Heart left ventricle (tissue), 16 donors: ENCODE measurements around the gene TMEM89. TPM values are rescaled to one million over a fixed set of nuclear protein-coding genes. Genes with fewer than 3 reads are reported as not detected.

Experiments used
- ATAC-seq, 4 donors: fragments of 200-7000 bp; cut with Tn5 transposase; one replicate each; pipeline ENCODE4 v1.9.1; 2020 to 2022; ENCODE audit warnings: moderate library complexity in 4 of 4, mild to moderate bottlenecking in 3 of 4, moderate number of reproducible peaks in 1 of 4
- DNase-seq, 5 donors: peaks; one replicate each; pipeline ENCODE4 v3.0.0-alpha.2; 2020
- H3K27ac ChIP-seq, 12 donors: fragments of 200-600 bp; sonication (generic) in 4 of 12; one replicate each; pipeline versions ENCODE4 v1.5.0 to v1.8.0; 2016 to 2022; ENCODE audit warnings: mild to moderate bottlenecking in 2 of 12
- H3K27me3 ChIP-seq, 9 donors: fragments of 200-600 bp; sonication (generic) in 2 of 9; one replicate each; pipeline versions ENCODE4 v1.5.1 to v1.8.0; 2016 to 2022; ENCODE audit warnings: mild to moderate bottlenecking in 3 of 9
- H3K36me3 ChIP-seq, 9 donors: fragments of 200-600 bp; sonication (generic) in 2 of 9; one replicate each; pipeline versions ENCODE4 v1.5.0 to v1.8.0; 2018 to 2022; ENCODE audit warnings: mild to moderate bottlenecking in 2 of 9
- H3K4me1 ChIP-seq, 12 donors: fragments of 200-600 bp; sonication (generic) in 4 of 12; one replicate each; pipeline versions ENCODE4 v1.5.0 to v1.8.0; 2016 to 2022; ENCODE audit warnings: mild to moderate bottlenecking in 3 of 12
- H3K4me3 ChIP-seq, 12 donors: fragments of 200-600 bp; sonication (generic) in 4 of 12; one replicate each; pipeline versions ENCODE4 v1.5.0 to v1.8.0; 2017 to 2022; ENCODE audit warnings: mild to moderate bottlenecking in 9 of 12, moderate library complexity in 4 of 12
- H3K9me3 ChIP-seq, 12 donors: fragments of 200-600 bp; sonication (generic) in 4 of 12; one replicate each; pipeline versions ENCODE4 v1.5.0 to v1.8.0; 2016 to 2022; ENCODE audit warnings: mild to moderate bottlenecking in 1 of 12
- CTCF ChIP-seq, 12 donors: fragments of 200-600 bp; sonication (generic) in 4 of 12; IDR thresholded peaks; one replicate each; pipeline versions ENCODE4 v1.5.0 to v1.8.0; 2018 to 2022; ENCODE audit warnings: antibody characterized with exemption in 12 of 12, mild to moderate bottlenecking in 5 of 12
- POLR2A ChIP-seq, 2 donors: fragments of 450-650 bp; IDR thresholded peaks; one replicate each; pipeline ENCODE4 v1.6.1; 2017; ENCODE audit warnings: antibody characterized with exemption in 2 of 2, mild to moderate bottlenecking in 2 of 2, moderate library complexity in 2 of 2
- whole genome bisulfite sequencing, 4 donors: extraction: QIAGEN DNeasy Blood & Tissue Kit in 2 of 4; methylation state at CpG; one replicate each; pipeline versions ENCODE4 v1.1.5 to v1.1.7; 2013 to 2018; 5-methylcytosine and 5-hydroxymethylcytosine counted together
- intact Hi-C, 10 donors: fragments of 100-400 bp; cut with DNase I; formaldehyde crosslinking; loops; one replicate each; pipeline versions ENCODE4 v1.11.1 to v1.14.2; 2022
- polyA plus RNA-seq, 2 donors: library from polyadenylated mRNA; stranded (reverse); fragments of 200-250 nt; gene quantifications; one replicate each; pipeline ENCODE4 v1.2.3, GENCODE V29; 2013
- total RNA-seq, 9 donors: library from RNA; depleted of rRNA in 2 of 9; stranded (reverse); fragments of >200 nt in 2 of 9; fragmentation: NEBNext Ultra II Directional in 3 of 9; extraction: Animal tissue kit (Norgen Biotek cat#: 25700) in 3 of 9; gene quantifications; one replicate each; pipeline versions ENCODE4 v1.1.0 to v1.2.4, GENCODE V29; 2016 to 2023
- donor health status: ischemic (EF 13 %, LVEDD 7.1; RV severe dilation, severe dysfunction).
- donor health status: healthy with polysubstance abuse.
- donor health status: DM: no; HTN: yes; CAD: no.
- donor health status: DM: no; HTN: no; CAD: no.
- donor health status: ischemic (EF 25% LVEDD 6.9; RV normal size, moderate dysfunction).
- donor health status: ischemic (EF 25% LVEDD 5.7; RV mildly dilated, moderate dysfunction).
- donor health status: healthy.
- donor health status: DM: yes; HTN: yes; CAD: no.
- donor health status: ischemic (EF 35%, LVEDD 5.7; RV mildly dilated, moderate dysfunction).
- donor health status: nonischemic (EF 11% LVEDD 7.7; RV severe dilation, severe dysfunction).
- donor health status: DM: yes; HTN: yes; CAD: no.
- donor health status: PGD.
- donor health status: ischemic (EF 29% LVEDD 5.4; RV normal size, mild dysfunction).
- donor health status: nonischemic (EF 23%, LVEDD 6.1; RV moderate dilation, normal function).

Gene TMEM89
- total and polyA plus RNA-seq, 11 donors: not detected

DNA sequence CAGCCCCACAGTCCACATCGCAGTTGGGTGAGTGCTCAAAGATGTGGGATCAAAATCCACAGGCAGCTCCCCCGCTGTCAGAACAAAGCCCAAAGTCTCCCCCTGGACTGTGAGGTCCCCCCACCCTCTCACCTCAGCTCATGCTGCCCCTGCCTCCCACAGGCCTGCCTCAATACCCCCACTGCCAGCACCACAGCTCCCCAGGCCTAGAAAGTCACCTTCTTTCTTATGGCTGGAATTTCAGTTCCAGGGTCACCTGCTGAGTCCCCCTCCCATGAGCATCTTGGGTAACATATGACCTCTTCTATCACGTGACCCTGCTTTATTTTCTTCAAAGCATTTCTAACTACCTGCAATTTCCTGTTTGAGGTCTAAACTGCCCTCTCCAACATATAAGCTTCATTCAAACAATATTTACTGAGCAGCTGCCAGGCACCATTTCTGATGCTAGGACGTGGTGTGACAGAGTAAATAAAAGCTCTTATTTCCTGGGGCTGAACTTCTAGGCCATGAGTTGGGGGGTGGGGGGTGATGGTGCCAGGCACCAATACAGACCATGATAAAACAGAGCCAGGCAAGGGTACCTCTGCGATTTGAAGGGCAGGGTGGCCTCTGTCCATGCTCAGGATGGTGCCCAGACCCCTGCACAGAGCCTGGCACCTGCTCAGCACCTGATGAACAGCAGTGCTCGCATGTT is 2.4 kb upstream of the TMEM89 start:
- DNase-seq (no peak), ATAC-seq (no peak)
- Histone ChIP-seq H3K4me3 (no peak overlapping the region), H3K27me3 (no peaks in the 10 kb centered on the region), H3K36me3 (peaks cover 0 to 37% (median 19%) of the 10 kb centered on the region in 9 donors), H3K27ac (no peak overlapping the region), H3K9me3 (no peaks in the 10 kb centered on the region), H3K4me1 (no peaks in the 10 kb centered on the region)
- intact Hi-C loops: no loop called here
- 80 to 87% (median 83%) methylated on average over 5 to 6 of the region's 6 CpGs for WGBS, 4 donors
- TF ChIP-seq POLR2A (IDR thresholded peaks at IDR 0.05) (no peak), CTCF (IDR thresholded peaks at IDR 0.05) (no peak)

DNA sequence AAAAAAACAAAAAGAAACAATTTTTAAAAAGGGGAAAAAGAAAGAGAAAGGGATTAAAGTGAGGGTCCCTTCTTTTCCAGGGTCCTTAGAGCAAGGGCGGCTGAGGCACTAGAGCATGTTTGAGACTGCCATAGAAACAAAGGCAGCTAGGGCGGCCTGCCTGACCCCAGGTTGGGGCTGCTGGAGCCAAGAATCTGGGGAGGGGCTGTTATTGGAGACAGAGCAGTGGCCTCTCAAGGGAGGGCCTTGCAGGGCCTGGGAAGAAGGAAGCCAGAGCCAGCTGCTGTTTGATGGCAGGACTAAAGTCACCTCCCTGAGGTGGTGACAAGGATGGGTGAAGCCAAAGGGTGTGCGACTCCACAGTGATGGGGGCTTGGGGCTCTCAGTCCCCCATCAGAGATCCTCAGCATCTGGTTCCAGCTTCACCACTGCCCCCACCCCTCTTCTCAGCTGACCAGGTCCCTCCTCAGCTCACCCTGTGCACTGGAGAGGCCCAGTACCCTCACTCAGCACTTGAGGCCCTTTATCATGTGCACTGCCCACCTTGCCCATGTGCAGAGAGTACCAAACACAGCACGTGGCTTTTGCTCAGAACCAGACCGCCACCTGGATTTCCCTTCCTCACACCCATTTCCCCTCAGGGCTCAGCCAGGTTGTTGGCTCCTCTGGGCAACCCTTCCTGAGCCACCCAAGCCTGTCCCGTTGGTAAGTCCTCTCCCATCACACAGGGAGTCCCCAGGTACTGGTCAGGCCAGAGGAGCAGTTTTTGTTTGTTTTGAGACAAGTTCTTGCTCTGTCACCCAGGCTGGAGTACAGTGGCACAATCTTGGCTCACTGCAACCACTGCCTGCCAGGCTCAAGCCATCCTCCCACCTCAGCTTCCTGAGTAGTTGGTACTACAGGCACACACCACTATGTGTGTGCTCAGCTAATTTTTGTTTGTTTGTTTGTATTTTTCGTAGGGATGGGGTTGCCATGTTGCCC is 1.7 kb downstream of the TMEM89 start:
- Histone ChIP-seq H3K27ac (no peak overlapping the region), H3K9me3 (peaks cover 0 to 22% (median 14%) of the 10 kb centered on the region in 12 donors), H3K4me1 (no peaks in the 10 kb centered on the region), H3K4me3 (no peak overlapping the region), H3K36me3 (peaks cover 0 to 1% (median 0%) of the 10 kb centered on the region in 9 donors), H3K27me3 (no peaks in the 10 kb centered on the region)
- TF ChIP-seq CTCF (IDR thresholded peaks at IDR 0.05) (no peak), POLR2A (IDR thresholded peaks at IDR 0.05) (no peak)
- DNase-seq (peak in 1 of 5 donors; percentile 30), ATAC-seq (no peak)
- intact Hi-C loops: no loop called here
- 80 to 86% (median 85%) methylated on average over 7 of the region's 7 CpGs for WGBS, 4 donors

DNA sequence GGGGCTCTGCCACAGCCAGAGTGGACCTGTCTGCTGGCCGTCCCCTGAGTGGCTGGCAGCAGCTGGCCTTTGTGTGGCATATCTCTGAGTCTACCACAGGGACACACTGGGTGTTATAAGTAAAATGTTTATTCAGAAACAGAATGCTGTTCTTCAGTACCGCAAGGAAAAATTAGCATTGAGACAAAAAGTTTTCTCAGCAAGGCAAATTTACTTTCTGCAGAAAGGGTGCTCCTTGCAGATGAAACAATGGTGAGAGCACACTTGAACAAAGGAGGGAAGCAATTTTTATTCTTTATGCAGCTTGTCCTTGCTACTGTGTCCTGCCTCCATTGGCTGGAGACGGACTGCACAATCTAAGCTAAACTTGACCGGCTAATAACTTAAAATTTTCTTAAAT is 4.0 kb downstream of the TMEM89 start:
- TF ChIP-seq POLR2A (IDR thresholded peaks at IDR 0.05): no peak
- no peak for TF ChIP-seq CTCF (IDR thresholded peaks at IDR 0.05)
- Histone ChIP-seq H3K27me3 (no peaks in the 10 kb centered on the region), H3K9me3 (peaks cover 0 to 22% (median 14%) of the 10 kb centered on the region in 12 donors), H3K4me3 (no peak overlapping the region), H3K36me3 (no peaks in the 10 kb centered on the region), H3K27ac (no peak overlapping the region), H3K4me1 (no peaks in the 10 kb centered on the region)
- intact Hi-C loops: no loop called here
- ATAC-seq: no peak
- WGBS, 4 donors: 87 to 97% (median 96%) methylated on average over 4 of the region's 4 CpGs
- peak in 1 of 5 donors; percentile 8 for DNase-seq

DNA sequence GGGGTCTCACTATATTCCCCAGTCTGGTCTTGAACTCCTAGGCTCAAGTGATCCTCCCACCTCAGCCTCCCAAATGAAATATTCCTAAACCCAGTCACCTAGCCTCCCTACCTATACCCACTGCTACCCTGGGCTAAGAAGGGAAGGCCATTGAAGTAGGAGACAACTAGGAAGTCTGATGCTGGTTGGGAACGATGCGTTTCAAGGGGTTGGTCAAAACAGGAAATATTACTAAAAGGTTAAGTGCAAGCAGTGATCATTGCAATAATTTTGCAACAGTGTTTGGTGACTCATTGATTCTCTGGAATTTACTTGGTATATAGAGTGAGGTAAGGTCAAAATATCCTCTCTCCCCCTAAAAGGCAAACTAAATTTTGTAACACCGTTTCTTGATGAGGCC is 7.5 kb downstream of the TMEM89 start:
- peaks cover 0 to 22% (median 14%) of the 10 kb centered on the region in 12 donors for H3K9me3 ChIP-seq
- intact Hi-C loops: no loop called here
- peaks cover 0 to 6% (median 0%) of the 10 kb centered on the region in 12 donors for H3K4me1 ChIP-seq
- no peaks in the 10 kb centered on the region for H3K36me3 ChIP-seq
- TF ChIP-seq POLR2A (IDR thresholded peaks at IDR 0.05) (no peak), CTCF (IDR thresholded peaks at IDR 0.05) (no peak)
- no peak for DNase-seq
- H3K27ac ChIP-seq: no peak overlapping the region
- WGBS, 4 donors: 55 to 78% (median 68%) methylated on average over 3 of the region's 3 CpGs
- H3K4me3 ChIP-seq: no peak overlapping the region
- H3K27me3 ChIP-seq: no peaks in the 10 kb centered on the region
- no peak for ATAC-seq
